ENCODE data around the gene NFKBIE.
"Not testable (repeated sequence)": the region's sequence is repeated elsewhere in the genome, so short reads cannot be mapped to it uniquely, and the experiment has no call there.

Gene NFKBIE

GRCh38 chr6:44265007-44265721 is at the start of gene NFKBIE:
NFKBIE (minus strand) TSS chr6:44265551; CDS start chr6:44265346, 205 bp downstream.
- Histone ChIP-seq H3K9me3 (ENCODE audit: severe bottlenecking) (no peaks in the 10 kb centered on the region), H3K27ac (ENCODE audit: poor library complexity, severe bottlenecking) (no peak within 1 kb of the TSS), H3K27me3 (ENCODE audit: insufficient read depth, poor library complexity, severe bottlenecking) (peaks cover 9% of the 10 kb centered on the region), H3K4me3 (ENCODE audit: severe bottlenecking) (peak within 1 kb of the TSS; percentile 69), H3K4me1 (ENCODE audit: insufficient read depth, poor library complexity, severe bottlenecking) (peaks cover 18% of the 10 kb centered on the region), H3K36me3 (ENCODE audit: low read depth) (no peaks in the 10 kb centered on the region)
- DNase-seq (ENCODE audit: low spot score) = peak; percentile 92
- peak; percentile 70 for ATAC-seq (ENCODE audit: low read depth)
- peak; percentile 35 for TF ChIP-seq CTCF (IDR thresholded peaks at IDR 0.05; ENCODE audit: poor library complexity, severe bottlenecking)

- H3K4me3 ChIP-seq (ENCODE audit: severe bottlenecking); H3K27ac ChIP-seq (ENCODE audit: poor library complexity, severe bottlenecking); H3K4me1 ChIP-seq (ENCODE audit: insufficient read depth, poor library complexity, severe bottlenecking); H3K27me3 ChIP-seq (ENCODE audit: insufficient read depth, poor library complexity, severe bottlenecking); DNase-seq (ENCODE audit: low spot score); ATAC-seq (ENCODE audit: low read depth); H3K9me3 ChIP-seq (ENCODE audit: severe bottlenecking): not testable (repeated sequence)
- H3K36me3 ChIP-seq (ENCODE audit: low read depth) = peaks cover 25% of the 10 kb centered on the region
Measured at GRCh38 chr6:44314657-44315056, 49.3 kb upstream of the NFKBIE start.

- Histone ChIP-seq H3K27me3 (ENCODE audit: insufficient read depth, poor library complexity, severe bottlenecking) (no peaks in the 10 kb centered on the region), H3K9me3 (ENCODE audit: severe bottlenecking) (no peaks in the 10 kb centered on the region), H3K4me3 (ENCODE audit: severe bottlenecking) (peak within 1 kb of the TSS; percentile 63), H3K27ac (ENCODE audit: poor library complexity, severe bottlenecking) (no peak within 1 kb of the TSS), H3K4me1 (ENCODE audit: insufficient read depth, poor library complexity, severe bottlenecking) (peaks cover 15% of the 10 kb centered on the region), H3K36me3 (ENCODE audit: low read depth) (peaks cover 40% of the 10 kb centered on the region)
- ATAC-seq (ENCODE audit: low read depth) (peak; percentile 85), DNase-seq (ENCODE audit: low spot score) (no peak)
- peak; percentile 96 for TF ChIP-seq CTCF (IDR thresholded peaks at IDR 0.05; ENCODE audit: poor library complexity, severe bottlenecking)
Measured at GRCh38 chr6:44312901-44313788, 47.8 kb upstream of the NFKBIE start, which contains the start of gene AARS2. AARS2 (minus strand) TSS chr6:44313347; CDS start chr6:44313323, 24 bp downstream.

- Histone ChIP-seq H3K27ac (ENCODE audit: poor library complexity, severe bottlenecking) (no peak overlapping the region), H3K4me3 (ENCODE audit: severe bottlenecking) (no peak overlapping the region), H3K9me3 (ENCODE audit: severe bottlenecking) (no peaks in the 10 kb centered on the region), H3K36me3 (ENCODE audit: low read depth) (peaks cover 44% of the 10 kb centered on the region), H3K27me3 (ENCODE audit: insufficient read depth, poor library complexity, severe bottlenecking) (no peaks in the 10 kb centered on the region), H3K4me1 (ENCODE audit: insufficient read depth, poor library complexity, severe bottlenecking) (peaks cover 15% of the 10 kb centered on the region)
- TF ChIP-seq CTCF (IDR thresholded peaks at IDR 0.05; ENCODE audit: poor library complexity, severe bottlenecking) = no peak
- no peak for DNase-seq (ENCODE audit: low spot score)
- no peak for ATAC-seq (ENCODE audit: low read depth)
Measured at GRCh38 chr6:44311767-44312166, 46.4 kb upstream of the NFKBIE start.

- Histone ChIP-seq H3K27ac (ENCODE audit: poor library complexity, severe bottlenecking) (no peak overlapping the region), H3K4me1 (ENCODE audit: insufficient read depth, poor library complexity, severe bottlenecking) (peaks cover 15% of the 10 kb centered on the region), H3K27me3 (ENCODE audit: insufficient read depth, poor library complexity, severe bottlenecking) (no peaks in the 10 kb centered on the region), H3K4me3 (ENCODE audit: severe bottlenecking) (no peak overlapping the region), H3K36me3 (ENCODE audit: low read depth) (peaks cover 44% of the 10 kb centered on the region), H3K9me3 (ENCODE audit: severe bottlenecking) (no peaks in the 10 kb centered on the region)
- TF ChIP-seq CTCF (IDR thresholded peaks at IDR 0.05; ENCODE audit: poor library complexity, severe bottlenecking) = no peak
- ATAC-seq (ENCODE audit: low read depth) (no peak), DNase-seq (ENCODE audit: low spot score) (no peak)
Measured at GRCh38 chr6:44311304-44311703, 46.0 kb upstream of the NFKBIE start.
